H1 (cell line): ENCODE measurements around the gene TGM3. TPM values are rescaled to one million over a fixed set of nuclear protein-coding genes. Genes with fewer than 3 reads are reported as not detected.

Experiments used
- CTCF ChIA-PET: fragments of 300-600 bp; sonication (Branson Sonifier 250); formaldehyde crosslinking; loops from one replicate; lab custom pipeline; 2021; ENCODE audit not compliant: partially characterized antibody; lab: Charles Lee
- POLR2A ChIA-PET: fragments of 300-600 bp; sonication (Branson Sonifier 250); formaldehyde crosslinking; loops from one replicate; lab custom pipeline; 2021; ENCODE audit warnings: inconsistent platforms; ENCODE audit not compliant: partially characterized antibody; lab: Charles Lee
- DNase-seq, 2 experiments: peaks; one replicate each; pipeline versions ENCODE4 v3.0.0 to v3.0.0-alpha.2; 2010 to 2022; ENCODE audit warnings: low spot score in 2 of 2, low read depth in 1 of 2, mixed read lengths in 1 of 2
- FAIRE-seq: peaks from 2 replicates; lab custom pipeline; 2011; peaks lifted over from hg19 to GRCh38; lab: Jason Lieb, UNC
- H2AFZ ChIP-seq: 2 replicates; pipeline ENCODE4 v1.8.1; 2012; ENCODE audit warnings: low read length, inconsistent platforms
- H2AK5ac ChIP-seq: 2 replicates; pipeline ENCODE4 v1.6.1; 2013; ENCODE audit warnings: low read depth, low read length
- H2BK120ac ChIP-seq: replicated peaks from 2 replicates; pipeline ENCODE3; 2013; ENCODE audit warnings: low read depth, low read length, inconsistent platforms
- H2BK12ac ChIP-seq: 2 replicates; pipeline ENCODE4 v1.6.1; 2013; ENCODE audit warnings: low read depth, low read length
- H2BK15ac ChIP-seq: 2 replicates; pipeline ENCODE4 v1.6.1; 2013; ENCODE audit warnings: low read length
- H2BK20ac ChIP-seq: 2 replicates; pipeline ENCODE4 v1.6.1; 2013; ENCODE audit warnings: low read length
- H2BK5ac ChIP-seq: 2 replicates; pipeline ENCODE4 v1.6.1; 2013; ENCODE audit warnings: low read depth, low read length
- H3K14ac ChIP-seq: 2 replicates; pipeline ENCODE4 v1.6.1; 2013; ENCODE audit warnings: inconsistent platforms; ENCODE audit not compliant: insufficient read length
- H3K18ac ChIP-seq: 2 replicates; pipeline ENCODE4 v1.6.1; 2013; ENCODE audit warnings: low read length; ENCODE audit errors: extremely low read depth
- H3K23ac ChIP-seq: 2 replicates; pipeline ENCODE4 v1.6.1; 2013; ENCODE audit warnings: inconsistent platforms; ENCODE audit not compliant: insufficient read length
- H3K23me2 ChIP-seq: 2 replicates; pipeline ENCODE4 v1.6.1; 2013; ENCODE audit warnings: low read depth, low read length
- H3K27ac ChIP-seq: 2 replicates; pipeline ENCODE4 v1.6.1; 2011; ENCODE audit warnings: low read depth, low read length, inconsistent platforms
- H3K27me3 ChIP-seq, 4 experiments: replicated peaks in 1 of 4; 1 replicate in 1 of 4; 2 replicates in 3 of 4; pipeline versions ENCODE4 v1.6.1 to v1.8.1; 2011 to 2013; ENCODE audit warnings: low read length in 3 of 4, mild to moderate bottlenecking in 3 of 4, inconsistent platforms in 2 of 4, mixed read lengths in 2 of 4, moderate library complexity in 1 of 4; ENCODE audit not compliant: control insufficient read depth in 3 of 4, insufficient read depth in 3 of 4; ENCODE audit errors: extremely low read depth in 1 of 4
- H3K36me3 ChIP-seq, 4 experiments: 2 replicates each; pipeline versions ENCODE4 v1.6.1 to v1.8.1; 2011 to 2013; ENCODE audit warnings: mild to moderate bottlenecking in 4 of 4, low read length in 3 of 4, moderate library complexity in 2 of 4, control low read depth in 1 of 4, inconsistent platforms in 1 of 4; ENCODE audit not compliant: insufficient read depth in 4 of 4, control insufficient read depth in 2 of 4
- H3K4ac ChIP-seq: replicated peaks from 2 replicates; pipeline ENCODE3; 2013; ENCODE audit warnings: low read length, low read depth, mixed read lengths, inconsistent platforms; ENCODE audit not compliant: insufficient read length
- H3K4me1 ChIP-seq, 4 experiments: replicated peaks in 1 of 4; 1 replicate in 1 of 4; 2 replicates in 3 of 4; pipeline versions ENCODE4 v1.6.1 to v1.8.1; 2011 to 2013; ENCODE audit warnings: low read length in 3 of 4, inconsistent platforms in 2 of 4, mixed read lengths in 1 of 4; ENCODE audit not compliant: insufficient read depth in 4 of 4, control insufficient read depth in 3 of 4
- H3K4me2 ChIP-seq, 2 experiments: 2 replicates each; pipeline versions ENCODE4 v1.6.1 to v1.8.1; 2011 to 2013; ENCODE audit warnings: low read depth in 2 of 2, low read length in 2 of 2, control low read depth in 1 of 2, inconsistent platforms in 1 of 2, mild to moderate bottlenecking in 1 of 2; ENCODE audit not compliant: insufficient read depth in 1 of 2
- H3K4me3 ChIP-seq, 4 experiments: fragments of 200-600, 300-600 bp in 1 of 4; sonication (generic), shearing (Covaris generic), sonication (Bioruptor Twin) in 1 of 4; 2 replicates each; pipeline versions ENCODE4 v1.5.1 to v1.8.1; 2011 to 2016; ENCODE audit warnings: low read length in 4 of 4, low read depth in 3 of 4, control low read depth in 2 of 4, inconsistent platforms in 2 of 4, mild to moderate bottlenecking in 2 of 4, mixed read lengths in 1 of 4, moderate library complexity in 1 of 4; ENCODE audit not compliant: insufficient read depth in 2 of 4; ENCODE audit errors: extremely low read depth in 1 of 4
- H3K56ac ChIP-seq: replicated peaks from 2 replicates; pipeline ENCODE3; 2013; ENCODE audit warnings: low read depth, mild to moderate bottlenecking, mixed read lengths, low read length, inconsistent platforms; ENCODE audit not compliant: insufficient read length
- H3K79me1 ChIP-seq: 2 replicates; pipeline ENCODE4 v1.6.1; 2013; ENCODE audit warnings: low read depth, low read length, control low read depth
- H3K79me2 ChIP-seq, 2 experiments: 2 replicates each; pipeline versions ENCODE4 v1.6.1 to v1.8.1; 2012 to 2013; ENCODE audit warnings: low read length in 2 of 2, mild to moderate bottlenecking in 2 of 2, inconsistent platforms in 1 of 2; ENCODE audit not compliant: insufficient read depth in 2 of 2, control insufficient read depth in 1 of 2
- H3K9ac ChIP-seq, 4 experiments: replicated peaks in 1 of 4; 1 replicate in 1 of 4; 2 replicates in 3 of 4; pipeline versions ENCODE4 v1.6.1 to v1.8.1; 2011 to 2013; ENCODE audit warnings: low read depth in 3 of 4, low read length in 3 of 4, control low read depth in 2 of 4, mild to moderate bottlenecking in 2 of 4, moderate library complexity in 2 of 4, inconsistent platforms in 1 of 4; ENCODE audit errors: extremely low read depth in 1 of 4
- H3K9me3 ChIP-seq, 2 experiments: 2 replicates each; pipeline versions ENCODE4 v1.6.1 to v1.8.1; 2012 to 2013; ENCODE audit warnings: mild to moderate bottlenecking in 2 of 2, moderate library complexity in 2 of 2, control low read depth in 1 of 2, inconsistent platforms in 1 of 2, low read depth in 1 of 2, low read length in 1 of 2, mixed read lengths in 1 of 2; ENCODE audit not compliant: insufficient read depth in 2 of 2
- H4K20me1 ChIP-seq, 2 experiments: replicated peaks in 1 of 2; 2 replicates each; pipeline versions ENCODE3 to v1.8.1; 2011 to 2013; ENCODE audit warnings: inconsistent platforms in 2 of 2, low read length in 2 of 2, mild to moderate bottlenecking in 1 of 2; ENCODE audit not compliant: insufficient read depth in 2 of 2, control insufficient read depth in 1 of 2
- H4K5ac ChIP-seq: 2 replicates; pipeline ENCODE4 v1.6.1; 2013; ENCODE audit warnings: low read length, low read depth, mixed read lengths, inconsistent platforms; ENCODE audit not compliant: insufficient read length
- H4K8ac ChIP-seq: 2 replicates; pipeline ENCODE4 v1.8.0; 2013; ENCODE audit warnings: mild to moderate bottlenecking, moderate library complexity, low read length, inconsistent platforms; ENCODE audit not compliant: insufficient read depth; ENCODE audit errors: extremely low read depth
- H4K91ac ChIP-seq: replicated peaks from 2 replicates; pipeline ENCODE3; 2013; ENCODE audit warnings: low read length, mixed read lengths, inconsistent platforms; ENCODE audit not compliant: insufficient read length
- RAD21 ChIP-seq, 2 experiments: IDR thresholded peaks in 1 of 2; conservative IDR thresholded peaks in 1 of 2; 2 replicates each; pipeline ENCODE4 v1.6.1; 2011; ENCODE audit warnings: low read depth in 2 of 2, low read length in 2 of 2, improper control_type of control experiment in 1 of 2, inconsistent platforms in 1 of 2, mild to moderate bottlenecking in 1 of 2, moderate library complexity in 1 of 2
- ZNF274 ChIP-seq: IDR thresholded peaks from 2 replicates; pipeline ENCODE4 v1.7.0; 2012; ENCODE audit warnings: low read length, borderline replicate concordance; ENCODE audit errors: extremely low read depth
- WGBS, 2 experiments: shearing (Covaris generic) in 1 of 2; methylation state at CpG; one replicate each; pipeline versions ENCODE4 v1.1.6 to v1.1.7; 2013 to 2015; ENCODE audit warnings: low lambda C conversion rate in 2 of 2, mixed read lengths in 2 of 2, inconsistent platforms in 1 of 2, low coverage in 1 of 2, missing lambda C conversion rate in 1 of 2; ENCODE audit not compliant: insufficient replicate concordance in 2 of 2, insufficient coverage in 1 of 2, insufficient read length in 1 of 2; ENCODE audit errors: extremely low coverage in 1 of 2, missing lambda C conversion rate in 1 of 2; 5-methylcytosine and 5-hydroxymethylcytosine counted together
- polyA plus RNA-seq, 7 experiments: library from polyadenylated mRNA; depleted of rRNA in 3 of 7; stranded (reverse) in 5 of 7; unstranded in 2 of 7; fragments of >200 nt in 5 of 7; fragments of 200-250 nt in 2 of 7; gene quantifications; 1 replicate in 5 of 7; 2 replicates in 1 of 7; 4 replicates in 1 of 7; pipeline versions ENCODE4 v1.2.1 to v1.2.3, GENCODE V29; 2011 to 2013; ENCODE audit warnings: missing spikeins in 2 of 7, mixed read lengths in 2 of 7
- total RNA-seq: library from RNA; stranded (reverse); fragmentation: NEBNext Ultra II Directional; extraction: Animal tissue kit (Norgen Biotek cat#: 25700); gene quantifications from 2 replicates; pipeline ENCODE4 v1.2.1, GENCODE V29; 2021

Gene TGM3
- total and polyA plus RNA-seq, 2 of the 8 experiments (the other 6 are each of a cell fraction or from before 2014, with no cell fraction given) = 0.12 TPM; not detected in 1

- Histone ChIP-seq H3K23me2 (no peaks in the 10 kb centered on the region), H3K79me1 (no peaks in the 10 kb centered on the region), H2BK120ac (no peak overlapping the region), H3K23ac (no peak overlapping the region), H3K18ac (no peak overlapping the region), H3K9ac (no peak overlapping the region), H4K5ac (no peak overlapping the region), H4K8ac (no peak overlapping the region), H3K4ac (no peak overlapping the region), H2AK5ac (no peak overlapping the region), H3K27me3 (no peaks in the 10 kb centered on the region), H2BK5ac (no peak overlapping the region), H2BK12ac (no peak overlapping the region), H4K91ac (no peak overlapping the region), H3K14ac (no peak overlapping the region), H3K4me1 (no peaks in the 10 kb centered on the region), H3K4me2 (no peak overlapping the region), H2BK20ac (no peak overlapping the region), H3K56ac (no peak overlapping the region), H3K4me3 (no peak overlapping the region), H3K36me3 (no peaks in the 10 kb centered on the region), H3K79me2 (no peaks in the 10 kb centered on the region), H3K27ac (no peak overlapping the region), H2AFZ (no peak overlapping the region), H2BK15ac (no peak overlapping the region), H3K9me3 (no peaks in the 10 kb centered on the region), H4K20me1 (no peaks in the 10 kb centered on the region)
- no peak for TF ChIP-seq ZNF274
- TF ChIP-seq RAD21 (IDR thresholded peaks at IDR 0.05 in 1 of 2, conservative IDR thresholded peaks at IDR 0.05 in 1 of 2; ENCODE audit: low read depth in 2 of 2, low read length in 2 of 2) = peak in 1 of 2 experiments; percentile 10; a peak in 2 of 4 replicates
- WGBS, 2 experiments = 89% methylated on average over 6 of the region's 7 CpGs; no CpG with 5 or more reads in 1 of the 2 experiments
- ChIA-PET CTCF (interaction anchor here (0.8 to 4.6 kb wide), 8 partner anchors 29 to 141 kb away, joined by 3 to 31 read pairs (median 4); no protein-coding TSS in a partner anchor), POLR2A (no interaction called here)
- FAIRE-seq (no peak), DNase-seq (peak in 1 of 2 experiments; percentile 29)
Measured at GRCh38 chr20:2341336-2341735, 45.5 kb downstream of the TGM3 start.
